Activated CD8-positive, alpha-beta memory T cell treated with anti-CD3 and anti-CD28 coated beads for 48 hours (primary cell): ENCODE measurements around the gene NFKBIL1.
A peak's percentile ranks its signal among the peaks of the same experiment; 100 is the strongest.
"Not testable (repeated sequence)": the region's sequence is repeated elsewhere in the genome, so short reads cannot be mapped to it uniquely, and the experiment has no call there.

ENCODE experiments used
- DNase-seq, 3 experiments: peaks; one replicate each; pipeline ENCODE4 v3.0.0-alpha.2; 2020; ENCODE audit warnings: low read depth in 2 of 3, low spot score in 2 of 3

The NFKBIL1 gene, protein sequence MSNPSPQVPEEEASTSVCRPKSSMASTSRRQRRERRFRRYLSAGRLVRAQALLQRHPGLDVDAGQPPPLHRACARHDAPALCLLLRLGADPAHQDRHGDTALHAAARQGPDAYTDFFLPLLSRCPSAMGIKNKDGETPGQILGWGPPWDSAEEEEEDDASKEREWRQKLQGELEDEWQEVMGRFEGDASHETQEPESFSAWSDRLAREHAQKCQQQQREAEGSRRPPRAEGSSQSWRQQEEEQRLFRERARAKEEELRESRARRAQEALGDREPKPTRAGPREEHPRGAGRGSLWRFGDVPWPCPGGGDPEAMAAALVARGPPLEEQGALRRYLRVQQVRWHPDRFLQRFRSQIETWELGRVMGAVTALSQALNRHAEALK

DNA sequence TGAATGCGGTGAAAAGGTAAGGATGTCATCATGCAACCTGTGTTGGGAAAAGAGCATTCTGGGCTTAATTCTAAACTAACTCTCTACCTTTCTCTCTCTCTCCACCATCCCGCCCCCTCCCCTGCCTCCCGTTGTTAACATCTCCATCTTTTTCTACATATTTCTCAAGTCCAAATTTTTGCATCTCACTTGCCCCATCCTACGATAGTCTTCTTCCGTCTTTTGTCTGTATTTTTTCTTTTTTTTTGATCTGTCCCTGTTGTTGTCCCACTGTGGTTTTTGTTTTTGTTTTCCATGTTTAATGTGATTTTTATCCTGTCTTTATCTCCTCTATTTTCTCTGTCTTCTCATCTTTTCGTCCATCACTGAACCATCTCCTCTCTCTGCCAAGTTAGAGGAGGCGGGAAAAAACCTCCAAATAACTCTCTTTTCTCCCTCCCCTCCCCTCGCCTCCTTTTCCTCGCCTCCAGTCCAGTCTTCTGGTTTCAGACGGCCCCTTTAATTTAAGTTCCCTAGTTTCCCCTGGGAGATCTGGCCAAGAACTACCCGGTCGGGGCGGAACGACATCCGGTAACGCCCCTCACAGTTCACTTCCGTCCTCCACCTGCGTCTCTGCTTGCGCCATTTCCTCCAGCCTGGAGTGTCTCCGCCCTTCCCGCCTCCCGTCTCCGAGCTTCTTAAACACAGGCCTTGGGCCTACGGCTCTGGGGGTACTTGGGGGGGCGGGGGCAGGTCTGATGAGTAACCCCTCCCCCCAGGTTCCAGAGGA lies at the start of gene NFKBIL1:
NFKBIL1 (plus strand) TSS at position 651 of the 769 bp plus-strand sequence; CDS start at position 738, 87 bp downstream.
- DNase-seq, result peak in 2 of 3 experiments; percentile 76 to 84

DNA sequence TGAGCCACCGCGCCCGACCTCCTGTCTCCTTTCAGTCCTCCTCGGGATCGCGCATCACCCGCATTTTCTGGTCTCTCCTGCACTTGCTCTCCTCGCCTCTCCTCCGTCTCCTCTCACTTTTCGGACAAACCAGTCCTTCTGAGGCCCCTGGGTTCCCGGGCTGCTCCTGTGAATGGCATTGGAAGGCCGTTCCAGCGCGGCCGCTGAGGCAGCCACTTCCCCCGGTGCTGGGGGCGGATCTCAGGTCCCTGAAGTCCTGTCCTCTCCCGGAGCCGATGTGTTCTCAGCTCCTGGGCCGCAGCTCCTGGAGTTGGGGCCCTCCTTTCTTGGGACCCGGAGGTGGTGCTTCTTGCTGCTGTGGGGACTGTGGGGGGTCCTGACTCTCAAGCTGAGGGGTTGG lies 48.7 kb upstream of the NFKBIL1 start:
- no peak for DNase-seq

DNA sequence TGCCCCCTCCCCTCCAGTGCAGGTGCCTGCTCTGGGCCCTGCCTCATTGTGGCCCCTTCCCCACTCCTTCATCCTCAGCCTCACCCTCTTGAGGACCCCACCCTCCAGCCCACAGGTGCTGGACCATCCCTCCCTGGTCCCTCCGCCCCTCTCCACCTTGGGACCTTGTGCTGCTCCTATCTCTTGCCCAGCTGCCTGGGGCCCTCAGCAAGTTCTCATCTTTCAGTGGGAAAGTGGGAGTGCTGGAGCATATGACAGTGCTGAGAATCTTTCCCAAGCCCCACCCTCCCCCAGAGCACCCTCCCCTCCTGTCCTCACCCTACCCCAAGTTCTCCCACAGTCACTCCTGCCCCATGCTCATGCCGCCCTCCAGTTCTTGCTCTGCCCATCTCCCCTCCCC lies 47.8 kb upstream of the NFKBIL1 start:
- not testable (repeated sequence) for DNase-seq

DNA sequence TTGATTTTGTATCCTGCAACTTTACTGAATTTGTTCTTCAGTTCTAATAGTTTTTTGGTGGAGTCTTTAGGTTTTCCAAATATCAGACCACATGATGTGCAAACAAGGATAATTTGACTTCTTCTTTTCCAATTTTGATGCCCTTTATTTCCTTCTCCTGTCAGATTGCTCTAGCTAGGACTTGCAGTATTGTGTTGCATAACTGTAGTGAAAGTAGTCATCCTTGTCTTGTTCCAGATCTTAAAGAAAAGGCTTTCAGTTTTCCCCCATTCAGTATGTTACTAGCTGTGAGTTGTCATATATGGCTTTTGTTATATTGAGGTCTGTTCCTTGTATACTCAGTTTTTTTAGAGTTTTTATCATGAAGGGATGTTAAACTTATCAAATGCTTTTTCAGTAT lies 44.8 kb upstream of the NFKBIL1 start:
- no peak for DNase-seq

DNA sequence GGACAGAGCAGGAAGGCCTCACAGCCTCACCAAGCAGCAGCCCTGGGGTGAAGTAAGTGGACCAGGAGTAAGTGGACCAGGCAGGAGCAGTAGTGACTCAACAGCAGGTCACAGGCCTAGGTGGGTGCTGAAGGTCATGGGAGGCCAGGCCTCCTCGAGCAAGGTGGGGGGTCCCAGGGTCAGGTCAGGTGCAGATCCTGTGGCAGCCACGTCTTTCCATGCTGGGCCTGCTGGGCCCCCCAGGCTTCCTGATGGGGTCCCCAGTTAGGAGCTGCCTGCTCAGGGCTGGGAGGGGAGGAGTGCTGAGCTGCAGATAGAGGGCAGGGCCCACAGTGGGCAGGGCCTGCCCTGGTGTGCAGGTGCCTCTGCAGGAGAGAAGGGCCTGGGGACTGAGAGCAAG lies 38.4 kb upstream of the NFKBIL1 start:
- DNase-seq, result not testable (repeated sequence)

DNA sequence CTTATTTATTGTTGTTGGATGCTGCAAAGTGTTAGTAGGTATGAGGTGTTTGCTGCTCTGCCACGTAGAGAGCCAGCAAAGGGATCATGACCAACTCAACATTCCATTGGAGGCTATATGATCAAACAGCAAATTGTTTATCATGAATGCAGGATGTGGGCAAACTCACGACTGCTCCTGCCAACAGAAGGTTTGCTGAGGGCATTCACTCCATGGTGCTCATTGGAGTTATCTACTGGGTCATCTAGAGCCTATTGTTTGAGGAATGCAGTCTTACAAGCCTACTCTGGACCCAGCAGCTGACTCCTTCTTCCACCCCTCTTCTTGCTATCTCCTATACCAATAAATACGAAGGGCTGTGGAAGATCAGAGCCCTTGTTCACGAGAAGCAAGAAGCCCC lies 37.4 kb upstream of the NFKBIL1 start:
- DNase-seq, result no peak

DNA sequence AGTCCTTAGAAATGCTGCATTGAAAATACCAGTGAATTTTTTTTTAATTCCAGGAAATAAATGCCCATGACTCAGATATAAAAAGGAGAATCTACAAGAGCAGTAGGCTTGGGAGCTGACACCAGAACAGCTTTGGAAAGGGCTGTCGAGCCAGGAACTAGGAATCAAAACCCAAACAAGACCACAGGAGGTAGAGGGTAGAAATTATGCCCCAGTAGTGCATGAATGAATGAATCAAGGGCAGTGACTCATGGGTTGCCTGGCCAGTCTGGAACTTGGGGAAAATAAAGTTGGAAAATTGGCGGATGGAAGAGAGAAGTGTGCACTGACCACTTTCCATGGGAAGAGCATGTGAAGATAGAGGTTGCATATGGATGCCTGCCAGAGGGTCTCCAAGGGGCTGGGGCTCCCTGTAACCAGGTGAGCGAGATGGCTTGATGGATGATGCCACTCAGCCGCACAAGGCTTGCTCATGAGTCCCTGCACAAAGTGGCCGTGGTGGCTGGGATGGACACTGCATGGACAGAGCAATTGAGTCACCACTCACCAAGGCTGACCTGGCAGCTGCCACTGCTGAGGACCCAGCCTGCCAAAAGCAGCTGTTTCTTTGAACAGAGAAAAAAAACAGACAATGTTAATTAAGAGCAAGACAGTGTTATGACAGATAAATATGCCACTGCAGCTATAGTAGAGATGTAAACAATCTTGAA lies 33.8 kb upstream of the NFKBIL1 start:
- DNase-seq, result no peak

DNA sequence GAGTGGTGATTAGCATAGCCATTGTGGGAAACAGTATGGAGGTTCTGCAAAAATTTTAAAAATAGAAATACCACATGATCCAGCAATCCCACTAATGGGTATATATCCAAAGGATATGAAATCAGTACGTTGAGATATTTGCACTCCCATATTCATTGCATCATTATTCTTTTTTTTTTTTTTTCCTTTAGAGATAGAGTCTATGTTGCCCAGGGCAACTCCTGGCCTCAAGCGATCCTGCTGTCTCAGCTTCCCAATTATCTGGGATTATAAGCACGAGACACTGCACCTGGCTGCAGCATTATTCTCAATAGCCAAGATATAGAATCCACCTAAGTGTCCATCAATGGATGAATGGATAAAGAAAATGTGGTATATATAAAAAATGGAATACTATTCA lies 25.6 kb upstream of the NFKBIL1 start:
- DNase-seq, result no peak

DNA sequence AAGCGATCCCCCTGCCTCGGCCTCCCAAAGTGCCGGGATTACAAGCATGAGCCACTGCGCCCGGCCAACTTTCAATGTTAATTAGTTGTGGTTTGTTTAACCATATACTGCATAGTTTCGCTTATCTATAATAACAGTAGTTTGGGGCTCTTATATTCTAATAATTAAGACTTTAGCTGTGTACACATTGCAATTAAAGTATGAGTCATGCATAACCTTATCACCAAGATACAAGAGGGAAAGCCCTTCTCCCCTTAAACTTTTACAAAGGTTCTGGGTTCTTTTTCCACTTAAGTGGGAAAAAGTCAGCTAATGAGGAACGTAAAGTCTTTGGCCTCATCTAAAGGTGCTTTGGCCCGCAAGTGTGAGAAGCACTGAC lies 21.9 kb upstream of the NFKBIL1 start:
- DNase-seq, result no peak

DNA sequence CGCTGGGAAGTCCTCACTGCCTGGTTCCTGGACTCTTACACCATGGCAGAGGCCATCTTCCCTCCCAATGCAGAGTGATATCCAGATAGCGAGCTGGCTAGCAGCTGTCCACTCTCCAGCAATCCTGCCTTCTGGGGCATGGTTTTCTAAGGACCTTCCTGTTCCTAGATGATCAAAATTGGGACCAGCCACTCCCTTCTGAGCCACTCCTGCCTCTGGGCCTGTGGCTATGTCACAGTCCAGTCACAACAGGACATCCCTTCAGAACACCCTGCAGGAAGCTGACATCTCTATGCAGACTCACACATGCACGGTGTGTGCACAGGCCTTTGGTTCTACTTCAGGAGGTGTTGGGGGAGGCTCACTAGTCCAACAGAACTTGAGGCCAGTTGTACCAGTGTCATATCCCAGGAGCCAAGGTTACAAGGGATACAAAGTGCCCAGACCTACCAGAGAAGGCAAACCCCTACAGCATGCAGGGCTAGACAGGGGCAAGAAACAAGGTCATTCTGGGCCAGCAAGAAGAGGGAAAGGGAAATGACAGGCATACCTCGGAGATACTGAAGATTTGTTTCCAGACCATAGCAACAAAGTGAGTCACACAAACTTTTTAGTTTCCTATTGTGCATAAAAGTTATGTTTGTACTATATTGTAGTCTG lies 21.3 kb upstream of the NFKBIL1 start:
- no peak for DNase-seq

DNA sequence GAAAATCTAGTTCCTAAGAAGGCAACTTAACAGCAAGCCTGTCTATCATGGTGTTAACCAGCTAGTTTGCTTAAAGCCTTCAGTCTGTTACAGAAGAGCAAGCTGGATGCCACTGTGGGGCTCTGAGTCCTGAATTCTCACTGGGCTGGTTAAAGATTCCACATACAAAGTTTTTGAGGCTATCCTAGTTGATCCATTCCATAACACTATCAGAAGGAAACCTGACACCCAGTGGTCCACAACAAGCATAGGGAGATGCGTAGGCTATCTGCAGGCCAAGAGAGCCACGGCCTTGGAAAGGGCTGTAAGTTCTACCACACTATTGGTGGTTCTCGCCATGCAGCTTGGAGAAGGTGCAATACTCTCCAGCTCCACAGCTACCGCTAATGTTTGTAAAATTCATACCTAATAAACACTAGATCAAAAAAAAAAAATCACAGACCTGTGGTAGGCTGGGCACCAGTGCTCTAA lies 19.1 kb upstream of the NFKBIL1 start:
- DNase-seq, result no peak

DNA sequence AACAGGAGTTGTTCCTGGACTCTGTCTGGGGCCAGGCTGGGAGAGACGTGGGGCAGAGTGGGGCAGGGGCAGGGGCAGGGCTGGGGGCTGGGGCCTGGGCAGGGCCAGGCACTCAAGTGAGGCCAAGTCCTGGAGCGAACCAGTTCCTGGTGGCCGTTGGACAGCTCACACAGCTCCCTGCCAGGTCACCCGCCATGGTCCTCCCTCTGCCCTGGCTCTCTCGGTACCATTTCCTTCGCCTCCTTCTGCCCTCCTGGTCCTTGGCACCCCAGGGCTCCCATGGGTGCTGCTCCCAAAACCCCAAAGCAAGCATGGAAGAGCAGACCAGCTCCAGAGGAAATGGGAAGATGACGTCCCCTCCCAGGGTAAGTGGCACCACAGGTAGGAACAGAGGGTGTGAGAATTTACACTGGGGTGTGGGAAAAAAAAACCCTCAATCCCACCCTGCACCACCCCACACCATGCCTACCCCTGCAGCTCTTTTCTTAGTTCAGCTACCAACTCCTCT lies 18.5 kb upstream of the NFKBIL1 start, which contains the start of gene MCCD1:
MCCD1 (plus strand) TSS at position 142 of the 508 bp plus-strand sequence; CDS start at position 195, 53 bp downstream.
- DNase-seq, result no peak

DNA sequence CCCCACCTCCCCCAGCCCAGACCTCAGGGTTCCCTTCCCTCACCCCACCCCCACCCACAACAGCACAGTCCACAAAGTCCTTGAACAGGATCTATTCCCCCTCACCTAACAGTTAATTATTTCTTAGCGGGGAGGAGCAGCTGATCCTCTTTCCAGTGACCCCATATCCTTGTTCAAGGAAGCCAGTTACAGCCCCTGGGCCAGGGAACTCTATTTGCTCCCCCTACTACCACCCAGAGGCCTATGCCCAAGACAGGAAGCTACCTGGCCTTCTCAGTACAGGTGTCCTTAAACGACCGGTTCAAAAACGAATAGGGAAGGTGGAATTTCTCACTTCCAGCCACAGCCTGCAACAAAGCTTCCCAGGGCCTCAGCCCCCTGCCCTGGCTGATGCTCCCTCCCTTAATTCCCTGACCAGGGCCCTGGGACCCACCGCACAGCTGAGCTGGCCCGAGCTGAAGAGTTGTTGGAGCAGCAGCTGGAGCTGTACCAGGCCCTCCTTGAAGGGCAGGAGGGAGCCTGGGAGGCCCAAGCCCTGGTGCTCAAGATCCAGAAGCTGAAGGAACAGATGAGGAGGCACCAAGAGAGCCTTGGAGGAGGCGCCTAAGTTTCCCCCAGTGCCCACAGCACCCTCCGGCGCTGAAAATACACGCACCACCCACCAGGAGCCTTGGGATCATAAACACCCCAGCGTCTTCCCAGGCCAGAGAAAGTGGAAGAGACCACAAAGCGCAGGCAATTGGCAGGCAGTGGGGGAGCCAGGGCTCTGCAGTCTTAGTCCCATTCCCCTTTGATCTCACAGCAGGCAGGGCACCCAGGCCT lies 17.9 kb upstream of the NFKBIL1 start:
- DNase-seq, result no peak

DNA sequence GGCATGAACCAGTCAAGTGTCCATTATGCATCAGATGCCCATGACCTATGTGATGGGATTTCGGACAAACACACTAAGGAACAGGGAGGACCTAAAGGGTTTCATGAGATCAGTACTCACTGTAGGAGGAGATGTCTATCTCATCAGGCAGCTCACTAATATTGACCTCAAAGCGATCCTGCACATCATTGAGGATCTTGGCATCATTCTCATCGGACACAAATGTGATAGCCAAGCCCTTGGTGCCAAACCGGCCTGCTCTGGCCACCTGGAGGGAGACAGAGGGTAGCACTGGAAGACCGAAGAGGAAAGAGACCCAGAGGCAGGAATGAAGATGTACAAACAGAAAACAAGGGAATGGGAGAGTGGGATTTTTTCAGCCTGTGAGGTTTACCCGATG lies 16.7 kb upstream of the NFKBIL1 start:
- DNase-seq, result no peak

DNA sequence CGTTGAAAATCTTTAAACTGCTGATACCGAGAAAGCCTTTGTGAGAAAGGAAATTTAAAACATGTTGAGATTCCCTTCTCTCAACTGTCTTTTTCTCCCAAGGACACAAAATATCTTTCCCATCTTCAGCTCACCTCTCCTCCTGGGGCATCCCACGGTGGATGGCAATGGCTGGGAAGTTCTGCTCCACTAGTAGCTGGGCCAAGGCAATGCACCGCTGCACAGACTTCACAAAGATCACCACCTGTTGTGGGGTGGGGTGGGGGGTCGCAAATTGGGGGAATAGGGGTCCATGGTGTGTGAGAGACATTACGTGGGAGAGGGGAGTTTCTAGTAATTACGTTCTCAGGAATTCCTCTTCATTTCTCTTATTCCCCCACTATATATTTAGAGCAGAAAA lies 16.2 kb upstream of the NFKBIL1 start:
- no peak for DNase-seq

DNA sequence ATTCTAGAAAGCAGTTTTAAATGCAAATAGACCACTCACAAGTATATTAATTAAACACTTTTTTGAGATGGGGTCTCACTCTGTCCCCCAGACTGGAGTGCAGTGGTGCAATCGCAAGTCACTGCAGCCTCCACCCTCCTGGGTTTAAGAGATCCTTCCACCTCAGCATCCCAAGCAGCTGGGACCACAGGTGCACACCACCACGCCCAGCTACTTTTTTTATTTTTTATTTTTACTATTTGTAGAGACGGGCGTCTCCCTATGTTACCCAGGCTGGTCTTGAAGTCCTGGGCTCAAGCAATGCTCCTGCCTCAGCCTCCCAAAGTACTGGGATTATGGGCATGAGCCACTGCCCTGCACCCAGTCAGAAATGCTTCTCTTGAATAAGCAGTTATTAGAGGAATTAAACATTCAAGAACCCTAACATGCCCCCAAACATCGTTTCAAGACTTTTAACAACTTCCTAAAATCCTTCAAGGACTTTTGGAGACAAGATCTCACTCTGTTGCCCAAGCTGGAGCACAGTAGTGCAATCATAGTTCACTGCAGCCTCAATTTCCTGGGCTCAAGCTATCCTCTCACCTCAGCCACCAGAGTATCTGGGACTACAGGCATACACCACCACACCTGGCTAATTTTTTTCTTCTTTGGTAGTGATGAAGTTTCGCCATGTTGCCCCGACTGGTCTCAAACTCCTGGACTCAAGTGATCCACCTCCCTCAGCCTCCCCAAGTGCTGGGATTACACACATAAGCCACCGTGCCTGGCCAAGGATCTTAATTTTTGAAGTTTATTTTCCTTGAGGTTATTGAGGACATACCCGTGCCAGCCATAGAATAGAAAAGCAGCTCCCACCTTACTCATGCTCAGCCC lies 15.4 kb upstream of the NFKBIL1 start:
- no peak for DNase-seq

DNA sequence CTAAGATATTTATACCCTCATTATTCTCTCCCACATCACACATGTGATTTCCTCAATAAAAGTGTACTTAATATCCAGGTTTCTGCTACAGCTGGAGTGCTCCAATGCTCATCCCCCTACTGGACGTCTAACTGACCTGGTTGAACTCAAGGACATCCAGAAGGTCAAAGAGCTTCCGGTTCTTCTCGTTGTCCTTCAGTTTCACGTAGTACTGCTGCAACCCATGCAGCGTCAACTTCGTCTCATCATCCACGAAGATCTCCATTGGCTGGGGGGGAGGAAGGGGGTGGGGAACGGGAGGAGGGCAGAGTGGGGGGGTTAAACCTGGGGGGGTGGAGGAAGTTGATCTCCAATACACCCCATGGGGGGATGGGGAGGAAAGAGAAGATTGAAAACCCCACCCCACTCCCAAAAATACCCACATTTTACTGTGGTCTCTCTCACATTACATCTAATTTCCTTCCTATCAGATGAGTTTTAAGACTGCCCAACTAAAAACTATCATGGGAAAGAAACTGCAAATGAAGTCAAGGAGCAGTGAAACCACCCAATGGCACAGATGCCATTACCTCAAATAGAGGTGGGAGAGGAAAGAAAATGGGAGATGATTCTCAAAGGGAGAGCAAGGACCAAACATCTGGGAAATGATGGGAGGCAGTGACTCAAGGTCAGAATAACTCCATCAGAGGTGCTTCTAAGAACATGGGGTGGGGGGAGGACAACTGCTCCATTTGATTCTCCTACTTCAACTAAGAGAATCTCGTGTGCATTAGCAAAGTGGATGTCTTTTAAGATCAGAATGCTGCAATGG lies 14.6 kb upstream of the NFKBIL1 start:
- no peak for DNase-seq

DNA sequence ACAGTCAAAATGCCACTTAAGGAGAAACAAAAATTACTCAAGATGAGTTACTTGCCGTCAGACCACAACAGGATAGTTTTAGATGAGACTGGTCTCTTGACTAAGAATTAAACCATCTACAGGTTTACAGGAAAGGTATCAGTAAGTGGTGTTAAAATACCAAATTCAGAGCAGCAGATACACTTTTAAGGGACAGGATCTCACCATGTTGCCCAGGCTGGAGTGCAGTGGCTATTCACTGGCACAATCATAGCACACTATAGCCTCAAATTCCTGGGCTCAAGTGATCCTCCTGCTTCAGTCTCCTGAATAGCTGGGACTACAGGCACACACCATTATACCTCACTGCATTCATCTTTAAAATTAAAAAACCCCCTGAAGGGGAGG lies 14.0 kb upstream of the NFKBIL1 start:
- no peak for DNase-seq
